Heart right ventricle (tissue), 16 donors: Measurements from ENCODE around the gene LMTK3. TPM values are rescaled to one million over a fixed set of nuclear protein-coding genes. Genes with fewer than 3 reads are reported as not detected.

ENCODE experiments used
- ATAC-seq, 8 donors: fragments of 200-7000 bp; cut with Tn5 transposase; one replicate each; pipeline ENCODE4 v1.9.1; 2020; ENCODE audit warnings: mild to moderate bottlenecking in 8 of 8, moderate library complexity in 8 of 8, moderate number of reproducible peaks in 1 of 8
- DNase-seq, 2 donors: peaks; one replicate each; pipeline ENCODE4 v3.0.0-alpha.2; 2020
- H3K27ac ChIP-seq, 10 donors: fragments of 200-600 bp; sonication (generic) in 2 of 10; one replicate each; pipeline versions ENCODE4 v1.5.0 to v1.8.0; 2020 to 2022; ENCODE audit warnings: mild to moderate bottlenecking in 3 of 10
- H3K27me3 ChIP-seq, 7 donors: fragments of 200-600 bp; one replicate each; pipeline ENCODE4 v1.8.0; 2021 to 2022; ENCODE audit warnings: mild to moderate bottlenecking in 2 of 7
- H3K36me3 ChIP-seq, 9 donors: fragments of 200-600 bp; sonication (generic) in 1 of 9; one replicate each; pipeline versions ENCODE4 v1.5.0 to v1.8.0; 2020 to 2022; ENCODE audit warnings: mild to moderate bottlenecking in 2 of 9
- H3K4me1 ChIP-seq, 9 donors: fragments of 200-600 bp; sonication (generic) in 1 of 9; one replicate each; pipeline versions ENCODE4 v1.5.0 to v1.8.0; 2020 to 2022; ENCODE audit warnings: mild to moderate bottlenecking in 4 of 9
- H3K4me3 ChIP-seq, 10 donors: fragments of 200-600 bp; sonication (generic) in 2 of 10; one replicate each; pipeline versions ENCODE4 v1.5.0 to v1.8.0; 2020 to 2022; ENCODE audit warnings: mild to moderate bottlenecking in 7 of 10, moderate library complexity in 2 of 10
- H3K9me3 ChIP-seq, 11 donors: fragments of 200-600 bp in 10 of 11; sonication (generic) in 2 of 11; one replicate each; pipeline versions ENCODE4 v1.5.0 to v1.8.0; 2013 to 2022; ENCODE audit warnings: mild to moderate bottlenecking in 2 of 11, control low read depth in 1 of 11, moderate library complexity in 1 of 11
- WGBS, 2 donors: extraction: QIAGEN DNeasy Blood & Tissue Kit; methylation state at CpG; one replicate each; pipeline ENCODE4 v1.1.7; 2013; ENCODE audit warnings: inconsistent platforms in 1 of 2; 5-methylcytosine and 5-hydroxymethylcytosine counted together
- intact Hi-C, 10 donors: fragments of 100-400 bp; cut with DNase I; formaldehyde crosslinking; loops; one replicate each; pipeline versions ENCODE4 v1.11.1 to v1.14.2; 2022
- polyA plus RNA-seq, 2 donors: library from polyadenylated mRNA; stranded (reverse); fragments of 200-250 nt; gene quantifications; one replicate each; pipeline ENCODE4 v1.2.3, GENCODE V29; 2013
- total RNA-seq, 10 donors: library from RNA; stranded (reverse); fragmentation: NEBNext Ultra II Directional in 3 of 10; extraction: Animal tissue kit (Norgen Biotek cat#: 25700) in 3 of 10; gene quantifications; one replicate each; pipeline versions ENCODE4 v1.2.1 to v1.2.4, GENCODE V29; 2021 to 2023
- TF ChIP-seq, protein P1 (sequence below), 9 donors: fragments of 200-600 bp; sonication (generic) in 2 of 9; IDR thresholded peaks; one replicate each; pipeline versions ENCODE4 v1.5.0 to v1.8.0; 2021 to 2022; ENCODE audit warnings: antibody characterized with exemption in 9 of 9, mild to moderate bottlenecking in 5 of 9, moderate library complexity in 1 of 9
- donor health status: Arrhythmogenic right ventricular cardiomyopathy.
- donor health status: ischemic (EF 13 %, LVEDD 7.1; RV severe dilation, severe dysfunction).
- donor health status: healthy with polysubstance abuse.
- donor health status: DM: no; HTN: yes; CAD: no.
- donor health status: DM: no; HTN: no; CAD: no.
- donor health status: ischemic (EF 25% LVEDD 6.9; RV normal size, moderate dysfunction).
- donor health status: ischemic (EF 25% LVEDD 5.7; RV mildly dilated, moderate dysfunction).
- donor health status: healthy.
- donor health status: DM: yes; HTN: yes; CAD: no.
- donor health status: Ischemic cardiomyopathy.
- donor health status: ischemic (EF 35%, LVEDD 5.7; RV mildly dilated, moderate dysfunction).
- donor health status: nonischemic (EF 11% LVEDD 7.7; RV severe dilation, severe dysfunction).
- donor health status: DM: yes; HTN: yes; CAD: no.
- donor health status: PGD.
- donor health status: ischemic (EF 29% LVEDD 5.4; RV normal size, mild dysfunction).
- donor health status: nonischemic (EF 23%, LVEDD 6.1; RV moderate dilation, normal function).

The LMTK3 gene
- total and polyA plus RNA-seq, 12 donors: 0.12 to 1.5 (median 0.88) TPM

- 80 to 84% methylated on average over 23 to 29 of the region's 29 CpGs for WGBS, 2 donors
- ATAC-seq (no peak), DNase-seq (no peak)
- Histone ChIP-seq H3K4me1 (peaks cover 15 to 27% (median 20%) of the 10 kb centered on the region in 9 donors), H3K27ac (no peak overlapping the region), H3K36me3 (peaks cover 0 to 61% (median 39%) of the 10 kb centered on the region in 9 donors), H3K27me3 (no peaks in the 10 kb centered on the region), H3K9me3 (no peaks in the 10 kb centered on the region), H3K4me3 (no peak overlapping the region)
- intact Hi-C loops: loop anchor here in 1 of 10 donors (10.0 kb wide), 1 partner anchor 476 kb away; the partner anchor contains the start of gene BAX
- TF ChIP-seq, protein P1, sequence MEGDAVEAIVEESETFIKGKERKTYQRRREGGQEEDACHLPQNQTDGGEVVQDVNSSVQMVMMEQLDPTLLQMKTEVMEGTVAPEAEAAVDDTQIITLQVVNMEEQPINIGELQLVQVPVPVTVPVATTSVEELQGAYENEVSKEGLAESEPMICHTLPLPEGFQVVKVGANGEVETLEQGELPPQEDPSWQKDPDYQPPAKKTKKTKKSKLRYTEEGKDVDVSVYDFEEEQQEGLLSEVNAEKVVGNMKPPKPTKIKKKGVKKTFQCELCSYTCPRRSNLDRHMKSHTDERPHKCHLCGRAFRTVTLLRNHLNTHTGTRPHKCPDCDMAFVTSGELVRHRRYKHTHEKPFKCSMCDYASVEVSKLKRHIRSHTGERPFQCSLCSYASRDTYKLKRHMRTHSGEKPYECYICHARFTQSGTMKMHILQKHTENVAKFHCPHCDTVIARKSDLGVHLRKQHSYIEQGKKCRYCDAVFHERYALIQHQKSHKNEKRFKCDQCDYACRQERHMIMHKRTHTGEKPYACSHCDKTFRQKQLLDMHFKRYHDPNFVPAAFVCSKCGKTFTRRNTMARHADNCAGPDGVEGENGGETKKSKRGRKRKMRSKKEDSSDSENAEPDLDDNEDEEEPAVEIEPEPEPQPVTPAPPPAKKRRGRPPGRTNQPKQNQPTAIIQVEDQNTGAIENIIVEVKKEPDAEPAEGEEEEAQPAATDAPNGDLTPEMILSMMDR (IDR thresholded peaks at IDR 0.05): no peak
Measured at GRCh38 chr19:48478339-48479256, 33.0 kb downstream of the LMTK3 start.

DNA sequence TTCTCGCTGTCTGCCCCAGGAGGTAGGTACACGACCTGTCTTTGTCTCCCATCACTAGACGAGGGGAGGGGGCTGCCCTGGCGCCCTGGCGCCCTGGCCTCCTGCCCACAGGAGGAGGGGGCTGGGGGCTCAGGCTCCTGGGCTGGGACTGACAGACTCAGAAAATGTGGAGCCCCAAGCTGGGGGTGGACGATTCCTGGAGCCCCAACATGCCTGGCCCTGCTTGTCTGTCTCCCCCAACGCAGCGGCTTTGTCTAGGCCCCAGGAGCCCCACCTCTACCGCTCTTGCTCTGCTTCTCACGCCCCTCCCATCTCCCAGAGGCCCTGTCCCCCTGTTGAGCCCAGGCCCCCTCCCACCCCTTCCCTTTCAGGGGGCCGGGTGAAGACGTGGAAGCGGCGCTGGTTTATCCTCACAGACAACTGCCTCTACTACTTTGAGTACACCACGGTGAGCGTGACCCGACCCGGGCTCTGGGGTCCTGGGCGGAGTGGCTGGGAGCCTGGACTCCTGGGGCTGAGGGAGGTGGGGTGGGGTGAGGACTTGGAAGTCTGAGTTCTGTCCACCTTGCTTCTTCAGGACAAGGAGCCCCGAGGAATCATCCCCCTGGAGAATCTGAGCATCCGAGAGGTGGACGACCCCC lies 33.8 kb downstream of the LMTK3 start:
- Histone ChIP-seq H3K27ac (no peak overlapping the region), H3K4me3 (no peak overlapping the region), H3K4me1 (peaks cover 15 to 27% (median 20%) of the 10 kb centered on the region in 9 donors), H3K36me3 (peaks cover 0 to 69% (median 47%) of the 10 kb centered on the region in 9 donors), H3K27me3 (no peaks in the 10 kb centered on the region), H3K9me3 (no peaks in the 10 kb centered on the region)
- no peak for DNase-seq
- TF ChIP-seq, protein P1 (IDR thresholded peaks at IDR 0.05): no peak
- ATAC-seq: no peak
- intact Hi-C loops: loop anchor here in 1 of 10 donors (10.0 kb wide), 1 partner anchor 477 kb away; the partner anchor contains the start of gene BAX
- 85% methylated on average over 22 of the region's 22 CpGs for WGBS, 2 donors

DNA sequence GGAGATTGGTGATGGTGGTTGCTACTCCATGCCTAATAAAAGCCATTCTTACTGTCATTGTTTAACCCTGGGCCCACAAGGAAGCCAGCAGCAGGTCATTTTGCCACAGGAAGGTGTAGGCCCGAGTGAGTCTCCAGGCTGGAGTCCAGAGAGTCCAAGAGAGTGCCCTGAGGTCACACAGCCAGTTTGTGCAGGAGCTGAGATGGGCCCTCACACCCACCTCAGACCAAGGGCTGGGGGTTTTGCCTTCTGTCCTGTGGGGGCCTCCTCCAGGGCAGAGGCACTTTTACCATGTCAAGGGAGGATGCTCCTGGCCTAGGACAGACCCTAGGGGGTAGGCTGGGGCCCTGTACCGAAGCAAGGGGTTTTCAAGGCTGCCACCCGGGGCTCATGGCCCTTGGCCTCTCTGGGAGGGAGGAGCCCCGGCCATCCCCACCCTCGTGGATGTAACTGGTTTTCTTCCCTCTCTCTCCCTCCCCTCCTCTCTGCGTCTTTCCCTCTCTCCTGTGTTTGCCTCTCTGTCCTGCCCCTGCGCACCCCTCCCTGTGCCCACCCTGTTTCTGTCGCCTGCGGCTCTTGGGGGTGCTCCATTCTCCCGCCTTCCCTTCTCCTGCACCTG lies 34.5 kb downstream of the LMTK3 start:
- H3K27me3 ChIP-seq: no peaks in the 10 kb centered on the region
- peaks cover 0 to 75% (median 54%) of the 10 kb centered on the region in 9 donors for H3K36me3 ChIP-seq
- H3K27ac ChIP-seq: no peak overlapping the region
- intact Hi-C loops: loop anchor here in 1 of 10 donors (10.0 kb wide), 1 partner anchor 478 kb away; the partner anchor contains the start of gene BAX
- DNase-seq: no peak
- ATAC-seq: no peak
- TF ChIP-seq, protein P1 (IDR thresholded peaks at IDR 0.05): no peak
- peaks cover 12 to 29% (median 16%) of the 10 kb centered on the region in 9 donors for H3K4me1 ChIP-seq
- H3K4me3 ChIP-seq: no peak overlapping the region
- WGBS, 2 donors: 78 to 81% methylated on average over 10 of the region's 10 CpGs
- H3K9me3 ChIP-seq: no peaks in the 10 kb centered on the region

- ATAC-seq: no peak
- Histone ChIP-seq H3K9me3 (no peaks in the 10 kb centered on the region), H3K27me3 (no peaks in the 10 kb centered on the region), H3K36me3 (peaks cover 0 to 85% (median 64%) of the 10 kb centered on the region in 9 donors), H3K27ac (no peak overlapping the region), H3K4me3 (no peak overlapping the region), H3K4me1 (peaks cover 5 to 28% (median 6%) of the 10 kb centered on the region in 9 donors)
- TF ChIP-seq, protein P1 (IDR thresholded peaks at IDR 0.05): no peak
- intact Hi-C loops: loop anchor here in 1 of 10 donors (10.0 kb wide), 1 partner anchor 479 kb away; the partner anchor contains the start of gene BAX
- 96% methylated on average over 9 of the region's 9 CpGs for WGBS, 2 donors
- no peak for DNase-seq
Measured at GRCh38 chr19:48476176-48476575, 35.5 kb downstream of the LMTK3 start.
